Measurements from ENCODE around the gene ZNF512.

The ZNF512 gene

GRCh38 chr2:27627963-27628766, 45.3 kb downstream of the ZNF512 start:
- no peak for TF ChIP-seq POLR2AphosphoS5 (IDR thresholded peaks at IDR 0.05; ENCODE audit: low read depth, low read length)
- no peak for TF ChIP-seq SIN3A (IDR thresholded peaks at IDR 0.05; ENCODE audit: borderline replicate concordance, insufficient read depth, low read length)
- no peak for TF ChIP-seq TAF1 (IDR thresholded peaks at IDR 0.05; ENCODE audit: borderline replicate concordance, insufficient read depth, low read length)
- TF ChIP-seq REST (IDR thresholded peaks at IDR 0.05; ENCODE audit: insufficient read depth in 1 of 2, low read depth in 2 of 2, low read length in 2 of 2), result no peak
- TF ChIP-seq FOXP2 (optimal IDR thresholded peaks at IDR 0.05; ENCODE audit: borderline replicate concordance, extremely low read depth, extremely low read length, insufficient read depth), result no peak

DNA sequence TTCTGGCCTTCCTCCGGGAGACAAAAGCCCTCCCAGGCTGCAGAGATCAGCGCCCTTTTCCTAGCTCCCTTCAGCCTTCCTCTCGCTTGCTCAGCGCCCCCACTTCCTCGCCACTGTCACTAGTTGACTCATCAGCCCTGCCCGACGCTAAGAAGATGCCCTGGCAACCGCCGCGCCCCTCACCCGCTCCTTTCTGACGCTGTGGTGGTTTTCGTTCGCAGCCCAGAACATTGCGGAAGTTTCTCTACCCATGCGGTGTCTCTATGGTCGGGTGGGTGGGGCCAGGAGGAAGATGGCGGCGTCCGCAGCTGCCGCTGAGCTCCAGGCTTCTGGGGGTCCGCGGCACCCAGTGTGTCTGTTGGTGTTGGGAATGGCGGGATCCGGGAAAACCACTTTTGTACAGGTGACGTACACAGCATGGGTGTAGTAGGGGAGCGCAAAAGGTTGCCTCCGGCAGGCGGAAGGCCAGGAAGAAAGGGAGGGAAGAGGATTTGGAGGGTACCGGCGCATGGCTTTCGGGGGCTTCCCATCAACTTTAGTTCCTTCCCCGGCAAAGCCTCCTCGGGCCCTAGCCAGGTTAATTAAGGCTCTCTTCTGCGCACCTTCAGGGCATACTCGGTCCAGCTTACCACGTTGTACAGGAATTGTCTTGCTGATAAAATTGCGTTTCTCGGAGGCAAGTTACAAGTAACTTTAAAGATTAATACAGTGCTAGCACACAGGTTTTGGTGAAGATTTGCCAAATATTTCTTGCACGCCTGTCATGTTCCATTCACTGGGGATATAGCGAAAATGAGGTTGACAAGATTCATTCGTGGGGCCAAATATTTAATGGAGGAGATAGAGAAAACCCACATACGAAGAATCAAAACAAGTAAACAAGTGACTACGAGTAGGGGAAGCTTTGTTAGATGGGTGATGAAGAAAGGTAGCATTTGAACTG, 46.2 kb downstream of the ZNF512 start, which contains the start of the genes CCDC121 and GPN1:
Gene CCDC121 (minus strand): TSS at position 246 of the 943 bp plus-strand sequence. CDS start 1,213 bp downstream, outside the sequence.
Gene GPN1 (plus strand): TSS at position 284 of the 943 bp plus-strand sequence. CDS start 9 bp downstream, at position 293.
- TF ChIP-seq FOXP2 (optimal IDR thresholded peaks at IDR 0.05; ENCODE audit: borderline replicate concordance, extremely low read depth, extremely low read length, insufficient read depth) (no peak), POLR2AphosphoS5 (IDR thresholded peaks at IDR 0.05; ENCODE audit: low read depth, low read length) (peak; percentile 89), TAF1 (IDR thresholded peaks at IDR 0.05; ENCODE audit: borderline replicate concordance, insufficient read depth, low read length) (peak; percentile 97), SIN3A (IDR thresholded peaks at IDR 0.05; ENCODE audit: borderline replicate concordance, insufficient read depth, low read length) (peak; percentile 96; the same call in 1 of the 2 replicates), REST (IDR thresholded peaks at IDR 0.05; ENCODE audit: insufficient read depth in 1 of 2, low read depth in 2 of 2, low read length in 2 of 2) (0 out of 4 replicates have a peak, but pooled peaks of 1 of the 2 experiments have one; percentile 34)

GRCh38 chr2:27634291-27634690, 51.4 kb downstream of the ZNF512 start:
- no peak for TF ChIP-seq REST (IDR thresholded peaks at IDR 0.05; ENCODE audit: insufficient read depth in 1 of 2, low read depth in 2 of 2, low read length in 2 of 2)
- TF ChIP-seq SIN3A (IDR thresholded peaks at IDR 0.05; ENCODE audit: borderline replicate concordance, insufficient read depth, low read length), result no peak
- no peak for TF ChIP-seq FOXP2 (optimal IDR thresholded peaks at IDR 0.05; ENCODE audit: borderline replicate concordance, extremely low read depth, extremely low read length, insufficient read depth)
- TF ChIP-seq POLR2AphosphoS5 (IDR thresholded peaks at IDR 0.05; ENCODE audit: low read depth, low read length), result no peak
- TF ChIP-seq TAF1 (IDR thresholded peaks at IDR 0.05; ENCODE audit: borderline replicate concordance, insufficient read depth, low read length), result no peak

- no peak for TF ChIP-seq POLR2AphosphoS5 (IDR thresholded peaks at IDR 0.05; ENCODE audit: low read depth, low read length)
- no peak for TF ChIP-seq TAF1 (IDR thresholded peaks at IDR 0.05; ENCODE audit: borderline replicate concordance, insufficient read depth, low read length)
- no peak for TF ChIP-seq SIN3A (IDR thresholded peaks at IDR 0.05; ENCODE audit: borderline replicate concordance, insufficient read depth, low read length)
- TF ChIP-seq FOXP2 (optimal IDR thresholded peaks at IDR 0.05; ENCODE audit: borderline replicate concordance, extremely low read depth, extremely low read length, insufficient read depth), result no peak
- TF ChIP-seq REST (IDR thresholded peaks at IDR 0.05; ENCODE audit: insufficient read depth in 1 of 2, low read depth in 2 of 2, low read length in 2 of 2), result no peak
Observed at GRCh38 chr2:27636766-27637165, 53.9 kb downstream of the ZNF512 start.
